ENCODE measurements around the gene DOCK9.

The DOCK9 gene

GRCh38 chr13:98941536-98941935, 36.3 kb downstream of the DOCK9 start:
- DNase-seq: no peak

DNA sequence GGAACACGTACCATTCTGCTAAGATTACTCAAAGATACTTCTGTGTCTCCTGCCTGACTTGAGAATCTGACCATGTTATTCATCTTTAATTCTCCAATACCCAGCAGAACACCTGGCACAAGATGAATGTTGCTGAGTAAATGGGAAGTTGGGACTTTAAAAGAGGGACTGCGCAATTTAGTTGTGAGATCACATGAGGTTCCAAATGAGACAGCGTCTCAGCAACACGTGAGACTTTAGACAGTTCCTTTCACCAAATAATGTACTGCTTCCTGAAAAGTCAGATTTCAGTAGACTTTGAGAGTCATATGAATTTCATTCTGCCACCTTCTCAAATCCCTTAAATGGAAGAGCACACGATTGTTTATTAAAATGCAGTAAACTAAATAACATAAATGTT, 36.7 kb downstream of the DOCK9 start:
- DNase-seq: no peak

- DNase-seq: no peak
Observed at GRCh38 chr13:98940325-98941001, 37.4 kb downstream of the DOCK9 start.

GRCh38 chr13:98939660-98940191, 38.1 kb downstream of the DOCK9 start:
- no peak for DNase-seq

DNA sequence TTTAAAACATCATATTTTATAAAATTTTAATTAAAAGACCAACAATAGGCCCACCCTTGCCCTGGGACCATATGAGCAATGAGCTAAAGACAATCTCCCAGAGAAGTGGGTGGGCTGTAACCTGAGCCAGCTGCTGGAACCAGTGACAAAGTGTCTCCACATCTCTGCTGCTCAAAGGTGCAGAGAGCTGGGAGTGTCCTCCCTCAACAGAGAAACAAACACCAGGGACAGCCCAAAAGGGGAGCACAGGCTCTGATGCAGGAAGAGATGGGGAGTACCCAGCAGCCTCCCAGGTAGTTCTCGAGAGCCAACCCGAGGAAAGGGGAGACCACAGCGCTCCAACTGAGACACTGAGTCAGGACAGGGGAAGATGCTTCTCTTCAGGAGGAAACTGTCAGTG, 39.1 kb downstream of the DOCK9 start:
- DNase-seq: no peak

DNA sequence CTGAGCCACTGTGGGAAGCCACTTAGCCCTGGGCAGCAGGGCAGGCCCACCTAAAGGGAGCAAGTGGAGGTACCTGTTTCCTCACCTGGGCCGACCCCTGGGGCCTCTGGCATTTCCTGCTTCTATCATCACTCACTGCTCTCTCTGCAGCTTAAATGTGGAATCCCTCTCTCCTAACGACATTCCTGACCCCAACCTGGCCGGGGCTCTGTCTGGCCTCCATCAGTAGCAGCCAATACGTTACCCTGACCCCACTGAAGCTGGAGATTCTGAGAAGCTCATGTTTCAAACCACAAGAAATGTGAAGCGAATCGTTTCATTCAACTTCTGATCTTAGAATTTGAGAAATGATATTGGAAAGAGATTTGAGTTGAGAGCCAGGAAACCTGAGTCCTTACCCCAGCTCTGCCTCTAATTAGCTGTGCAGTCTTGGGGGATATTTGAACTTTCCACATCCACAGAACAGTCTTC, 39.9 kb downstream of the DOCK9 start:
- no peak for DNase-seq

DNA sequence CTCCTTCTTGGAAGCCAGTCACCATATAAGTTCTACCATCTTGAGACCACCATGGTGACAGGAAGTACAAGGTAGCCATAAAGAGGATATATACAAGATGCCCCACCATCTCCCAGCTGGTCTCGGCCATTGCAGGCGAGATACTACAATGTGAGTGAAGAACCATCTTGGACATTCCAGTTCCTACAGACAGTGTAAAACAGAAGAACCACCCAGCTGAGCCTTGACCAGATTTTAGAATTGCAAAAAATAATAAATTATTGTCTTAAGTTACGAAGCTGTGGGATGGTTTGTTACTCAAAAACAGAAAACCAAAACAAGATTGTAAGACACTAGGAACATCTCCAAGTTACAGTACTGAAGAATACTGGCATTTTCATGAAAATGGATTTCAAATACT, 43.6 kb downstream of the DOCK9 start:
- no peak for DNase-seq

DNA sequence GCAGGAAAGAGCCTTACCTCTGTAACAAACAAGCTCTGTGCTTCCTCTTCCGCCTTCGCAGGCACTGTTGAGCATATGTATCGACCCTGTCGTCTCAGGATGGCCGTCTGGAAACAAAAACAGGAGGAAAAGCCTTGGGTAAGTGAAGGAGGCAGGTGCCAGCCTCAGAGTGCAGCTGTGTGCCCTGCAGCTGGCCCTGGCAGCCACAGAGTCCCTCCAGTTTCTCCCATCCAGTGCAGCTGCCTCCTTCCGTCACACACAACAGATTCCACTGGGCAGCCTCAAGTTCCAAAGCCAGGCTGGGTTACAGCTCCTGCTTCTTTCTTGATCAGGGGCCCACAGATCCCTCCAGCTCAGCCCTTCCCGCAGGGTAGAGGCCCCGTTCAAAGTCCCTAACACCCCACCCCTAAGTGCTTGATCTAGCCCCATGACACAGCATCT, 47.7 kb downstream of the DOCK9 start:
- DNase-seq: no peak

GRCh38 chr13:98927951-98928927, 49.6 kb downstream of the DOCK9 start:
- DNase-seq: no peak

DNA sequence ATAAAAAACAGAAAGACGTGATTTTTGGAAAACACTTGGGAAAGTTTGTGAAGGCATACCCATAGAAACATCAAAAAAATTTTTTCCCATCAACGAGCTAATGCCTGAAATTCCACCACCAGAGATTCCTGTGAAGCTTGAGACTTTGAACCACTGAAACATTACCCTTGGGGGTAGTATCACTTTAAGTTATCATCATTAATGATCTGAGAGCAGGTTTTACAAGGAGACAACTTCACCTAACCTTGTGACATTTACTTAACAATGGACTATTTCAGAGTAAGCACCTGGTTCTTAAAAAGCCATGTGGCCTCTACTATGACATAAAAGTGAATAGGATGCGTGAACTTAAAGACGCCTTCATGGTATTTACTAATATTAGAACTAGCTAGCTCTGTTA, 51.9 kb downstream of the DOCK9 start:
- no peak for DNase-seq

- no peak for DNase-seq
Observed at GRCh38 chr13:98923641-98924397, 54.0 kb downstream of the DOCK9 start.

DNA sequence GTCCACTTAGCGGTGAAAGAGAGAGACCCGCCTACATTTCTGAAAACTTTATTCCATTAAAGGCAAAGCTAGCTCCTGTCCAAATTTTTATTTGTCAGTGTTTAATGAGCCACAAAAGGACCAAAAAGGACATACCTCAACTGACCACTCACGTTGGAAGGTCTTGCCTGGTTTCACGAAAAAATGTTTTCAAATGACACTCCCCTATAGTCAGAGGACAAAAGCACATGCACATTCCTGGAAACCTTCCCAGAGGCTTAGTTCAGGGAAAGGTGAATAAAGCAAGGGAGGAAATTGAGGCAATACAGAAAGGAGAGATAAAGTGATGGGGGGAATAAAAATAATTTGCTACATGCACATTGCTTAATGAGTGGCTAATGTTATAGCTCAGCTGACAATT, 55.6 kb downstream of the DOCK9 start:
- no peak for DNase-seq

DNA sequence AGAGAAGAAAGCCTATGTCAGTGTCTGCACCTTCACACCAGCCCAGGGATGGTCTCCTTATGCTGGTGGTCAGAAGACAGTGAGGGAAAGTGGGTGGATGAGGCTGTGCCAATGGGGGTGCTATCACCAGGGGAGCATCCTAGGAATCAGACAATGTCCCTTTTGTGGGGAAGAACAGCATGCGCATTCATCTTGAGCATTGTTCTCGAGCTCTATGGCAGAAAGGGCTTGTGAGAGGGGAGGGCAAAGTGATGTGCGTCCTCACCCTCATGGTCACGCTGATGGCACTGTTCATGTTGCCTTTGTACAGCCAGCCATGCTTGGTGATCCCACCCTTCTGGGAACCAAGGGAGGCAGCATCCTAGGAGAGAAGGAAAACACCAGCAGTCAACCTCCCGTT, 56.1 kb downstream of the DOCK9 start:
- no peak for DNase-seq

DNA sequence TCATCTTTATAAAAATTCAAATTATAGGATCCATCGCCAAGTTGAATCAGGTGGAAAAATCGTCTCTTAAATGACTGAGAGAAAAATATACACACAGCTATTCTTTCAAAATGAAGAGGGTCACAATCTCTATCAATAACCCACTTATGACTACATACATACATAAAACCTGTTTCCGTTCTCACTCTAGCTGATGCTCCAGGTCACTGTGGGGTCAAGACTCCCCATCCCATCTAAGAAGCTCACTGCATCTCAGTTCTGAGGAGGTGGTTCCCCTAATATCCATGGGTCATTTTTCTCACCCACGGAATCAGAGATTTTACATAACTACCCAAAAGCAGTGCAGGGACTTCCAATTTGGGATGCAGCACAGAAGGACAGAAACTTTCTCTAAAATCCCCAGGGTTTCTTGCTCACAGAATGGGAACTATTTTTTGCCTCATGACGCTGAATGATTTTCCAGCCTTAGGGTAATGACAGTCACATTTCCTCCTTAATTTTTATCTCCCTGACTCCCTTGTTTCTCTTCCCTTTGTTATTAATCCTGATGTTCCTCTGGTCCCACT, 56.8 kb downstream of the DOCK9 start:
- no peak for DNase-seq

DNA sequence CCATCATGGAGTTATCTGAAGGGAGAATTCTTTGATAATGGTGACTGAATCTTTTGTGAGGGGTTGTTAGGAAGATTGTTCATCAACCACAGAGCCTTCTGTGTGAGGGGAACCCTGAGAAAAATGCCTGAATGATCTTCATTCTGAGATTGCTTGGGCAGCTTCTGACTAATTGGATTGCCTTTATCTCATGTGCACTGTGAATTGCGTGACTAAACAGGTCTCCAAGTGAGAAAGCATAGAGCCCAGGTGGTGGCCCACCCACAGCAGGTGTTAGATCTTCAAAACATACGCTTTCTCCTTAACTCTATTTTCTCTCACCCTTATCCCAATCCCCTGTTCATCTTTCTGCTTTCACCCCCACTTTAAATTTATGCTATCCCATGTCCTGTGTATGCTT, 58.3 kb downstream of the DOCK9 start:
- DNase-seq: no peak

DNA sequence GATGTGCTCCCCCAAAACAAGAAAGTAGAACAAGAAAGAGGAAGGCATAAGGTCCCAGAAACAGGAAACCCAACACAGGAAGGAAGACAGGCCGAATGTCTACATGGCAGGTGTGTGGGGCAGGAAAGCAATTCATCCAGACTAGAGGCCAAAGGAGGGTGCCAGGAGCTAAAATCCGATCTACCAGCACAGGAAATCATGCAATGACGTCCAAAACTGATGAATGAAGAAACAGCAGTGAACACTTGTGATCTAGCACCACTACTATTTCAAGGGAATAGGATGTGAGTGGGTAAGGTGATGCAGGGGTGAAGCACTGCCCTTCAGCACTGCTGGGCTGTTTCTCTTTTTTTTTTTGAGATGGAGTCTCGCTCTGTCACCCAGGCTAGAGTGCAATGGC, 59.1 kb downstream of the DOCK9 start:
- DNase-seq: no peak

GRCh38 chr13:98917116-98917515, 60.7 kb downstream of the DOCK9 start:
- no peak for DNase-seq

GRCh38 chr13:98916403-98916802, 61.5 kb downstream of the DOCK9 start:
- no peak for DNase-seq

DNA sequence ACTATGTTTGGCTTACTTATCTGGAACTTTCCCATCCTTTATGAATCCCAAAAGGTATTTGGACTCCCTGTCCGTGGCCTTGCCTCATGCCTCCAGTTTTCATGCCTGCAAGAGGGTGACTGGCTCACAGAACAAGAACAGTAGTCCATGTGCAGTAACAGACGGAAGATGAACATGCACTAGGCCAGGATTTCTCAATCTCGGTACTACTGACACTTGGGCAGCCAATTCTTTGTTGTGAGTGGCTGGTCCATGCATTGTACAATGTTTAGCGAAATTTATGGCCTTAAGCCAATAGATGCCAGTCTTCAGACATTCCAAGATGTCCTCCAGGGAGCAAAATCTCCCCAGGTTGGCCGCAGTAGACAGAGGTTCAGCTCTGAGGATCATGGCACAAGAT, 61.9 kb downstream of the DOCK9 start:
- DNase-seq: no peak

- no peak for DNase-seq
Observed at GRCh38 chr13:98915563-98915962, 62.3 kb downstream of the DOCK9 start.

- DNase-seq: no peak
Observed at GRCh38 chr13:98913741-98914140, 64.1 kb downstream of the DOCK9 start.

DNA sequence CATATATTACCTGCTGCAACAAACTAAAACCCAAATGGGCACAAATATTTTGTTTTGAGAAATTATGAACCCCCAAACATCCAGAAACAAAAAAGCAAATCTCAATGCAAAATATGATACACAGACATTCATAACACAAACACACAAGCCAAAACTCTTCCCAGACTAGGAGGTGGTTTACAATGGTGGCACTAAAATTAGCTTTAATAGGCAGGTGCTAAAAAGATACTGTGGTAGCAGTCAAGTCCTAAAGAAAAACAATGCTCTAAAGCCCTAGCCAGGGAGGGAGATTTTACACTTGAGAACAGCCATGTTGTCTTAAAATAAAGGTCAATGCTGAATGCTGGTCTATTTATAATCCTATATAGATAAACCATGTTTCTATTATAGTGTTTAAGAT, 65.0 kb downstream of the DOCK9 start:
- DNase-seq: no peak

DNA sequence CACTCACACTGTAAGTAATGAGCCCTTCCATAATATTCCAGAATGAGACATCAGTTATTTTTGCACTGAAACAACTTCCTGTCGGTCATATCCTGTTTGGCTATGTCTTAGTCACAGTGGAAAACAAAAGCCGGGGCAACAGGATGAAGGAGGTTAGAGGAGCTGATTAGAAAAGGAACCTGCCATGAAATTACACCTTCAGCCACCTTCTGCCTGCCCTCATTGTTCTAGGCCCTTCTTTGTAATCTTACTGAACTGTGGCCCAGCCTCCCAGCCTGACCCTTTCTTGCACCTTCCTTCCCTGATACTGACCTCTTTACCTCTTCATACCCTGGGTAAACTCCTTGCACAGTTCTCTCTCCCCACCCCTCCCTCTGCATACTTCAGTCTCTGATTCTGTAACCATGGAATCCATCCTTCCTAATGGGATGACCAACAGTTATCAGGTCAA, 67.3 kb downstream of the DOCK9 start:
- no peak for DNase-seq

Measured in RPMI8226 (cell line).